ENCODE data around the gene ARHGAP21.
"Not testable (repeated sequence)": the region's sequence is repeated elsewhere in the genome, so short reads cannot be mapped to it uniquely, and the experiment has no call there.

The ARHGAP21 gene

DNA sequence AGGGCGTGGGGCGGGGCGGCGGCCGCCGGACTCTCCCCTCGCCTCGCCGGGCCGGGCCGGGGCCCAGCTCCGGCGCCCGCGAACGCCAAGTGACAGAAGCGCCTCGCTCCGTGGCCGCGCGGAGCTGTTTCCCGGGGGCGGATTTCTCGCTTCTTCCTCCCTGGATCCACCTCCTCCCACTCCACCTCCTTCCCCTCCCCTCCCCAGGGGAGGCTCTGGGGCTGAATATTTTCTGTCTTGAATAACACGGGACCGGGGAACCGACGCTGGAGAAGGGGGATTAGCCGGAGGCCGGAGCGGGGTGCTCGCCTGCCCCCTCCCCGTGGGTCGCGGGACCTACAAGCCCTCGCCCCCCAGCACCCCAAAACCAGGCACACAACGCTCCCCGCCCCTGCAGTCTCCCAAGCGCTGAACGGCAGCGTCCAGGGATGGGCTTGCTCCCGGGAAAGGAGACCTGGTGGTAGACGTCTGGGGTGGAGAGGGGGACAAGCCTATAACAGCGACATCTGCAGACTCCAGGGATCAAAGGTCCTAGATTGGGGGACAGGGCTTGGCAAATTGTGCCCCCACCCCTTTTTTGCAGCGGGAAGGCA, at the start of gene ARHGAP21:
ARHGAP21 (minus strand) TSS at position 100 of the 593 bp plus-strand sequence. CDS start 1,988 bp downstream, outside the sequence.
- DNase-seq = peak; percentile 56

DNA sequence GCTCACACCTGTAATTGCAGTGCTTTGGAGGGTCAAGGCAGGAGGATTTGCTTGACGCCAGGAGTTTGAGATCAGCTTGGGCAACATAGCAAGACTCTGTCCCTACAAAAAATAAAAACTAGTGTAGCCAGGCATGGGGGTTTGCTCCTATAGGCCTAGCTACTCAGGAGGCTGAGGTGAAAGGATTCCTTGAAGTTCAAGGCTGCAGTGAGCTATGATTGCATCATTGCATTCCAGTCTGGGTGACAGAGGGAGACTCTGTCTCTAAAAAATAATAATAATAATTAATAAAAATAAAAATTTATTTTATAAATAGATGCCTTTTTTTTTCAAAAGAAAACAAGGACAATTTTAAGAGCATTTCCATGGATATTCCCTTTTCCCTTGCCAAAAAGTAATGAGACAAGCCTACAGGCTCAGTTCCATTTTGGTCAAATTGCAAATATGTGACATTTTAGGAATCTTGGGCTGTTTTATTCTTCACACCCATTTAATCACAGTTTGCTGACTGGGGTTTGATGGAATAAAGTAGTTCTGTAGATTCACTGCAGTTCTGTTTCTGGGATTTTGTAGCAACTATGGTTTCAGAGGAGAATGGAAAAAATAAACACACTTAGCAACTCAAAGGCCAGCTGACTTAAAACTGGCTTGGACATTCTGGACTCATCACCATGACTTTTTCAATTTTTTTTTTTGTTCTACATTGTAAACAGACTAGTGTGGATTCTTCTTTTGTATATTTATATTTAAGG, 48.4 kb upstream of the ARHGAP21 start:
- no peak for DNase-seq

DNA sequence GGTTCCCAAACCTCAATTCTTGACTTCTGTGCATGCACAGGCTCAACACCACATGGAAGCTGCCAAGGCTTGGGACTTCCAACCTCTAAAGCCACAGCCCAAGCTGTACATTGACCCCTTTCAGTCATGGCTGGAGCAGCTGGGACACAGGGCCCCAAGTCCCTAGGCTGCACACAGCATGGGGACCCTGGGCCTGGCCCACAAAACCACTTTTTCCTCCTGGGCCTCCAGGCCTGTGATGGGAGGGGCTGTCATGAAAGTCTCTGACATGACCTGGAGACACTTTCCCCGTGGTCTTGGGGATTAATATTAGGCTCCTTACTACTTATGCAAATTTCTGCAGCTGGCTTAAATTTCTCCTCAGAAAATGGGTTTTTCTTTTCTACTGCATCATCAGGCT, 41.3 kb upstream of the ARHGAP21 start:
- DNase-seq = not testable (repeated sequence)

DNA sequence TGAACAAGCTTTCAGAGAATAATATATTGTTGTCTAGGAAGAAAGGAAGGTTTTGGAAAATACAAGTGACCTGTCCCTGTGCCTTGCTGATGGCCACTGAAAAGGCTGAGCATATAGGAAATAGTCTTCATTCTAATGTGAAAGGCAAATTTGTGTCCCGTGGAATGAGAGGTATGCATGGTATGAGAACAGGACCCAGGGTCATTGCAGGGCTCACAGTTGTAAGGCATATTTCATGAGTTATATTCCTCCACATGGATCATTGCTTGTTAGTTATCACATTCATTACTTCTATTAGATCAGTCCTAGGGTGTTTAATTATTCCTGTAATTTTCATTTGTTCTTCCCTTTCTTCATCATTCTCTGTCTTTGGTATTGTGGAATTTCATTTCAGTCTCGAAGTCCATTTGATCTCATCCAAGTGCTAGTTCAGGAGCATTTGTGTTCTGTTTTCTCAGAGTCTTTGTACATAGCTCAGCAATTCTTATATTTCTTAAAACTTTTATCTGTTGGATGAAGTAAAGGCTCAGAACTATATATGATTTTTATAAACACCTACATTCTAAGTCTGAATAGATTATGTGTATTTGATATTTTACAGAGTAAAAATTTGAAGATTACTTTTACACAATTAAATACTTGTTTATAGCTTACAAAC, 39.4 kb upstream of the ARHGAP21 start:
- DNase-seq = no peak

DNA sequence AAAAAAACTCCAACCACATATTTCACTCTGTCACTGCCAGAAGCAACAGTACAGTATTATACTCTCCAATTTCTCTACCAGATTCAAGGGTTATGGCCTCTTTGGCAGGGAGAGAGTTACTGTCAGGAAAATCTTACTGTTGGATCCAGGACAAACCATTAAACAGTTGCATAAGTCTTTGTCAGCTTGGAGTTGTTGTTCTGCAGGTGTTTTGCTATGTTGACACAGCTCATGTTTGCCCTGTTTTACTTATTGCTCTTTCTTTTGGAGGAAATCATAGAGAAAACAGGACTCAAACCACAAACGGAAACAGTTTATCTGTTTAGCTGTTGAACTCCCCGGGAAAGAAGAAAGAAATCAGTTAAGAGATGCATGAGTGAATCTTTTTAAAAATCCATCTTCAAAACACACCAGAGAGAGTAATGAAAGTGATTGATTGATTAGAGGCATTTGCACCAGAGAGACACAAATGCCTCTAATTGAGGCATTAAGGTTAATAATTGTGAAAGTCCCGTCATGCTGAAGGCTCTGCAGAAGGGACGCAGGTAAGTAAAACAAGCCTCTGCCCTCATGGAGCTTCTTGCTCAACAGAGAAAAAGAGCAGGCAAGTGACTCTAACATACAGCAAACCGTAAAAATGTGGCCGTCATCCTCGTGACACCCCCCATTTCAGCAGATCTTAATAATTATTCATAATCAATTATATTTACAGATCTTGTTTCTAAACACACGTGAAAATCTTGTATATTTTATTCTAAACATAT, 38.7 kb upstream of the ARHGAP21 start:
- no peak for DNase-seq

DNA sequence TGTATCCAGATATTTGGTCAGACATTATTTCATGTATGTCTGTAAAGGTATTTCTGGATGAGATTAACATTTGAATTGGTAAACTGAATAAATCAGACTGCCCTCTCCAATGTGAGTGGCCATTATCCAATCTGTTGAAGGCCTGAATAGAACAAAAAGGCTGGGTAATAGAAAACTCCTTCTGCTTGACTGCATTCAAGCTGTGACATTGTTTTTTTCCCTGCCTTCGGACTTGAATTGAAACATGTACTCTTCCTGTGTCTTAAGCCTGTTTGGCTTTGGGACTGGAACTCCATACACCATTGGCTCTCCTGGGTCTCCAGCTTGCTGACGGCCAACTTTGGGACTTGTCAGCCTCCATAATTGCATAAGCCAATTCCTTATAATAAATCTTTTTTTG, 36.0 kb upstream of the ARHGAP21 start:
- no peak for DNase-seq

DNA sequence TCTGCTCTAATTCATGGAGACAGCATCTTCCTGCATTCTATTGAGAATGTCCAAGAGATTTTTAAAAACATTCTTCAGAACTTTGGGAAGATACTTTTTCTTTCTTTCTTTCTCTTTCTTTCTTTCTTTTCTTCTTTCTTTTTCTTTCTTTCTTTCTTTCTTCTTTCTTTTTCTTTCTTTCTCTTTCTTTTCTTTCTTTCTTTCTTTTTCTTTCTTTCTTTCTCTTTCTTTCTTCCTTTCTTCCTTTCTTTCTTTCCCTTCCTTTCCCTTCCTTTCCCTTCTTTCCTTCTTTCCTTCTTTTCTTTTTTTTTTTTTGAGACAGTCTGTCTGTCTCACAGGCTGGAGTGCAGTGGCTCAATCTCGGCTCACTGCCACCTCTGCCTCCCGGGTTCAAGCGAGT, 34.6 kb upstream of the ARHGAP21 start:
- DNase-seq = not testable (repeated sequence)

DNA sequence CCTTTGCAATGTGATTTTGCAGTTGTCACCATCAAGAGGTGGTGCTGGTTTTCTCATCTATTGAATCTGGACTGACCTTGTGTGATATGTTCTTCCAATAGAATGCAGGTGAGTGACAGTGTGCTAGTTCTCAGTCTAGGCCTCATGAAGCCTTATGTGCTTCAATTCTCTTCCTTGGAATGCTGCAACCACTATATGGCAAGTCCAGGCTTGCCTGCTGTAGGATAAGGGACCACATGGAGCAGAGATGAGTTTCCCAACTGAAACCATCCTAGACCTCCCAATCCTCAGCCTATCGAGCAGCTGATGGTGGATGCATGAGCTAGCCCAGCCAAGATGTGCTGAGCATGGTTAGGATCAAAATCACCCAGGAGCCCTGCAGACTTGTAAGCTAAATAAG, 32.6 kb upstream of the ARHGAP21 start:
- no peak for DNase-seq

DNA sequence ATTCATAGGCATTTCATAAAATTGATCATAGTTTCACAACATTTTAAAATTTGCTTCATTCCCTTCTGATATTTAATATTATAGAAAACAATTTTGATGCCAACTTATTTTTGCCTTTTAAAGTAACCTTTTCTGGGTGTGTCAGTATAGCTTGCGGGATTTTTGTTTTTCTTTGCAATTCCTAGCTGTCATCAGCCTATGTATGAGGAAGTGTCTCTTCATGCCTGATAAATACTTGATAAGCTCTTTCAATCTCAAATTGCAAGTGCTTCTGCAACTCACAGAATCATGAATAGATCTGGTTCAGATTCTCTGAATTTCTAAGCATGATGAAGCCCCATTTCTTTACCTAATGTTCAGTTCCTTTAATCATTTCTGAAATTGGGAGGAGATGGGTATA, 28.0 kb upstream of the ARHGAP21 start:
- no peak for DNase-seq

DNA sequence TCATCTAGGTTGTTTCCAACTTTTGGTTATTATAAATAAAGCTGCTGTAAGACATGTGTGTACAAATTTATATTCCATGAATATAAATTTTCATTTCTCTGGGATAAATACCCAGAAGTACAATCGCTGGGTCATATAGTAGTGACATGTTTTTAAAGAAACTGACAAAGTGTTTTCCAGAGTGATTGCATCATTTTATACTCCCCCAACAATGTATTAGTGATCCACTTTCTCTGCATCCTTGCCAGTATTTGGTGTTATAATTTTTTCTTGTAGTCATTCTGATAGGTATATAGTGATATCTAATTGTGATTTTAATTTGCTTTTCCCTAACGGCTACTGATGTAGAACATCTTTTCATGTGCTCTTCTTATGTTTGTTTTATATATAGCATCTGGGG, 27.0 kb upstream of the ARHGAP21 start:
- DNase-seq = no peak

DNA sequence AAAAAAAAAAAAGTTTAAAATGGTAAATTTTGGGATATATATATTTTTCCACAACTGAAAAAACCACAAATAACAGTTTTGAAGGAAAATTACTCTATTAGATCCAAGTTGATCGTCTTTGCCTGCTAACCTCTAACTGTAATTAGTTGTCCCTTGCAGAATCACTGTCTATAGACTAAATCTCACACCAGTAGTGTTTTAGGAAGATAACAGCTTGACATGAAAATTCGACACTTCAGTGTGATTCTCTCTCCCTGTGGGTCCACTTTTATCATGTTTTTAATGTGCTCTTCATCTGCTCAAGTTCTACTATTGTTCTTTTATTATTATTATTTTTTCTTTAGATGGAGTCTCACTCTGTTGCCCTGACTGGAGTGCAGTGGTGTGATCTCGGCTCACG, 24.5 kb upstream of the ARHGAP21 start:
- no peak for DNase-seq

DNA sequence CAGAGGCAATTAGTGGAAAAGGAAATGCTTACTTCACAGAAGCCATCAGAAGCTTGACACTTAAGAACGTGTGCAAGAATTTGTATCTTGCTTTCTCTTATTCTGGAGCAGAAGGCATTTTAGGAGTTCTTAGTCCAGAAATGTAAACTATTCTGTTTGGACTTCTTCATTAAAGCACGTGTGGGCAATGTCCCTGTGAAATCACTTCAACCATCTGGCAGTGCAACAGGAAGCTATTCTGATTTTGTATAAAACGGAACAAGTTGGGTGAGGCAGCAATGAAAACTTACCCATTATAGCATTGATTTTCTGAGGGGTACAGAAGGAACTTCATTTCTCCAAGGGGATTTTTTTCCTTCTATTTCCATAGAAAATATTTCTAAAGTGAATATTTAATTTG, 21.3 kb upstream of the ARHGAP21 start:
- DNase-seq = no peak

DNA sequence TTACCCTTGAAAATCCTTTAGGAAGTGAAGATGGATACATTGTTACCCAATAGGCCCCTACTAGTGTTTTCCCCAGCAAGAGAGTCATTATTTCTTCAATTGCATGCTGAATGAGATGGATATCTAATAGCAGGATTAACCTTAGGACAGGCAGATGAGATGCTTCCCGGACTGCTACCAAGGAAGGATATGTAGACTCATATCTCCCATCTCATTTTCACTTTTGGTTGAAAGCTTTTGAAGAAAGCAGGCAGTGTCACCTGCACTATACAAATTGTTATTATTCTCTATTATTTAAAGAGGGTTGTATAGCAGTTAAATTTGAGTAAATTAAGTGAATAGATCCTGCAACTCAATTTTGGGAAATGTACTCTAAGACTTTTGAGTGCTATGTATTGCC, 17.0 kb upstream of the ARHGAP21 start:
- no peak for DNase-seq

DNA sequence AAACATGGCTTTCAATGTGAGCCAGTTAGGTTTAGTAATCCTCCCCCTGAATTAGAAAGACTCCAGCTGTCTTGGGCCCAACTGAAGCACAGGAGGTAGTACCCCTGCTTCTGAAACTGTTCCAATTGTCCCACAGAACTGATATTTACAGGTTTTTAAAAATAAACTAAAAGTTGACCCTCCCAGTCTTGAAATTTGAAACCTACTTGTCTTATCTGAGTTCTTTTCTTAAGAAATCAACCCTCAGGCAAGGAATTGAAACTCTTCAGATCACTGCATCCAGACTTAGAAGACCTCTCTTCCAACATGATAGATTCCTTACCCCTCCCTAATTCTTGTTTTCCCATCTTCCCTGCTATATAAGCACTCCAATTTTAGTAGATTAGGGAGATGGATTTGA, 13.3 kb upstream of the ARHGAP21 start:
- DNase-seq = no peak

DNA sequence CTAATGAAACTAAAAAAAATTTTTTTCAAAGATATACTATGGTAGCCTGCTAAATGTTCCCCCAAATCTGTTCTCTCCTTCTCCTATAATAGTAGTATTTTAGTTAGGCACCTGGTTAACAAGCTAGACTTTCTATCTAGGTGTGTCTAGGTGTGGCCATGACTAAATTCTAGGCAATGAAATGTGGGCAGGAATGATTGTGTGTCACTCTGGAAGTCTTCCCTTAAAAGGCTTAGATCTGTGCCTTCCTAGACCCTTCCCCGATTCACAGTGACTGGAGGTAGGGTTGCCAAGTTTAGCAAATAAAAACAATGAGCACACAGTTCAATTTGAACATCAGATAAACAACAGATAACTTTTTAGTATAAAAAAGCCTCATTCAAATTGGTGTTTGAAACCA, 8.3 kb upstream of the ARHGAP21 start:
- no peak for DNase-seq

DNA sequence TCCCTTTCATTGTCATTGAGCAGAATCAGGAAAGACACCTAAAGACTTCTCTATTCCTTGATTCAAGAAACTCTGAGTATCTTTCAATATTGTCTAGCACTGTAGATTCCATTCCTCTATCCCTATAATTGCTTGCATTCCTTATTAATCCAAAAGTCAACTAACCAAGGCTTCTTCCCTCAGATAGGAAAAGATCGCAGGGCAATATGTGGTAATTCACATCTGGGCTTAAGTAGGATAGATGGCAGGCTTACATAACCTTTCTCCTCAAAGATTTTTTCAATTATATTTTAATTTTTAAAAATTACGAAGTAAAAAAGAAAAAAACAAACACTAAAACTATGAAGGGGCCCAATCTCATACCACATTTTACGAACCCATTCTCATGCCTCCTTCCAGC, 7.1 kb upstream of the ARHGAP21 start:
- no peak for DNase-seq

DNA sequence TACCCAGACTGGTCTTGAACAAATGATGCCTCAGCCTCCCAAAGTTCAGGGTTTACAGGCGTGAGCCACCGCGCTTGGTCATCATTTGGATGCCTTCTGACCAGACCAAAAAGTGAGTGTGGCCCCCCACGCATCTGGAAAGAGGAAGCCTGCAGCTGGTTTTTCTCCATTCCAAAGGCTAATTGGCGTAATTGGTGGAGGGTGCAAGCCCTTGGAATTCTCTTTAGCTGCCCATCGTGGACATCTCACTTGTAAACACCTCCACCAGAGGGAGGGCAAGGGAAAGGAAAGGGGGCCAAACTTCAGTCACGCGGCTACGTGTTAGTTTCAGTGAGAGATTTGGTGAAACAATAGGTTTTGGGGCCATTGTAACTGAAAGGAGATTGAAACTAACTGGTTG, 4.1 kb upstream of the ARHGAP21 start:
- DNase-seq = no peak

DNA sequence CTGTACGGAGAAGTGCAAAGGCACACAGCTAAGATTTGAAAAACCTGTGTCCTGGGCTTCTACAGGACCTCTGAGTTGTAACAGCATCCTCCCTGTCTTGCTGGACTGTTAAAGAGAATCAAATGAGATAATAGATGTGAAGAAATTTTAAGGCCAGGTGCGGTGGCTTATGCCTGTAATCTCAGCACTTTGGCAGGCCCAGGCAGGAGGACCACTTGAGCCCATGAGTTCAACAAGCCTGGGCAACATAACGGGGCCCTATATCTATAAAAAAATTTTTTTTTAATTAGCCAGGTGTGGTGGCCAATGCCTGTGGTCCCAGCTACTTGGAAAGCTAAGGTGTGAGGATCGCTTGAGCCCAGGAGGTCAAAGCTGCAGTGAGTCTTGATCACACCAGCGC, 2.9 kb upstream of the ARHGAP21 start:
- DNase-seq = no peak

DNA sequence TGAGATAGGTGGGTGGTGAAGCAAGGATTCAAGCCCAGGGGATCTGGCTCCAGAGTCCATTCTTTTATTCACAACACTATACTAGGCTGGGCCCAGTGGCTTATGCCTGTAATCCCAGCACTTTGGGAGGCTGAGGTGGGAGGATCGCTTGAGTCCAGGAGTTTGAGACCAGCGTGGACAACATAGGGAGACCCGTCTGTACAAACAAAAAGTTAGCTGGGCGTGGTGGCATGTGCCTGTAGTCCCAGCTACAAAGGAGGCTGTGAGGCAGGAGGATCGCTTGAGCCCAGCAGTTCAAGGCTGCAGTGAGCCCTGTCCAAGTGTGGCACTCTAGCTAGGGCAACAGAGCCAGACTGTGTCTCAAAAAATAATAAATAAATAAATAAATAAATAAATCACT, 2.3 kb upstream of the ARHGAP21 start:
- DNase-seq = not testable (repeated sequence)

DNA sequence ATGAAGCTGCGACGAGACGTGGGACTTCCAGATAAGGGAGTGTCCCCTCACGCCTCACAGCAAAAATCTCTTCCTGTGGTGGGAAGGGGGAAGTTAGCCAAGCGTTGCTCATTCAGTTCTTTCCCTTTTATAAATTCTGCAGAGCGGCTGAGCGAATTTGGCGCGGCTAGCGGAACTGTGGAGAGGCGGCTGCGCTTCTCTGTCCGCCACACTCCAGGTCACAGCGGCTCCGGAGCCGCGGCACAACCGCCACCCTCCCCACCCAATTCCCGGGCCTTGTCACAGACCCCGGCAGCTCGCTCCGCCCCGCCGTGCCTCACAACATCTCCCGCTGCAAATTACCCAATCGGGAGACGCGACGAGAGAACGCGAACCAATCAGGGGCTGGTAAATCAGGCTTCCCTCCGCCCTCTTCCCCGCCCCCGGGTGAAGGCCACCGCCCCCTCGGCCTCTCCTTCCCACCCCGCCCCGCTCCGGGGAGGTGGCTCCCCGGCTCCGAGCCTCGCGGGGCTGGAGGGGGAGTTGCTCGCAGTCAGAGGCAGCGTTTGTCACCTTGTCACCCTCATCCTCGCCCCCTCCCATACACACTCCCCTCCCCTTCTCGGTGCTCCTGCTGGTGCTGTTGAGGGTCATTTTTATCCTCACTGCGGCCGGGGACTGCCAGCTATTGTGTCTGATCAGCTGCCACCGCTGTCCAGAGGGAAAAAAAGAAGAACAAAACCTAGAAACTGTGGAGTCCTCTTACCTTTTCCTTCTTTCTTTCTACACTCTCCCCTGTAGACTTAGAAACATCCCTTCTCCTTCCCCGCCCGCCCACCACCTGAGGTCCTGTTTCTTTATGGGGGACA, 918 bp upstream of the ARHGAP21 start:
- peak; percentile 89 for DNase-seq

DNA sequence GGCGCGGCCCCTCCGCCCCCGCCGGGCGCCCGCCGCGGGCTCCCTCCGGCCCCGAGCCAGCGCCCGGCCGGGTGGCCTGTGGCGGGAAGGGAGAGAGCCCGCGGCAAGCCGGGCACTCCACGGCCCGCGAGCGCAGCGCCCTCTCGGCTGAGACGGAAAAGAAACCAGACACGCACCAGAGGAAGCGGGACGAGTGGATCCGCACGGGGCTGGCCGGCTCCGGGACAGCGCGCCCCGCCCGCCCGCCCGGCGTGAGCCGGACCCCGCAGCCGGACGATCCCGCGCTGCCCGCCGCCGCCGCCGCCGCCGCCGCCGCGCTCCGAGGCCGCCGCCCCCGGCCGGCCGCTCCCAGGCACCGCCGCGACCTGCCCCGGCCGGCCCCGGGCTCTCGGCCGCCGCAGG, 300 bp downstream of the ARHGAP21 start:
- no peak for DNase-seq

DNA sequence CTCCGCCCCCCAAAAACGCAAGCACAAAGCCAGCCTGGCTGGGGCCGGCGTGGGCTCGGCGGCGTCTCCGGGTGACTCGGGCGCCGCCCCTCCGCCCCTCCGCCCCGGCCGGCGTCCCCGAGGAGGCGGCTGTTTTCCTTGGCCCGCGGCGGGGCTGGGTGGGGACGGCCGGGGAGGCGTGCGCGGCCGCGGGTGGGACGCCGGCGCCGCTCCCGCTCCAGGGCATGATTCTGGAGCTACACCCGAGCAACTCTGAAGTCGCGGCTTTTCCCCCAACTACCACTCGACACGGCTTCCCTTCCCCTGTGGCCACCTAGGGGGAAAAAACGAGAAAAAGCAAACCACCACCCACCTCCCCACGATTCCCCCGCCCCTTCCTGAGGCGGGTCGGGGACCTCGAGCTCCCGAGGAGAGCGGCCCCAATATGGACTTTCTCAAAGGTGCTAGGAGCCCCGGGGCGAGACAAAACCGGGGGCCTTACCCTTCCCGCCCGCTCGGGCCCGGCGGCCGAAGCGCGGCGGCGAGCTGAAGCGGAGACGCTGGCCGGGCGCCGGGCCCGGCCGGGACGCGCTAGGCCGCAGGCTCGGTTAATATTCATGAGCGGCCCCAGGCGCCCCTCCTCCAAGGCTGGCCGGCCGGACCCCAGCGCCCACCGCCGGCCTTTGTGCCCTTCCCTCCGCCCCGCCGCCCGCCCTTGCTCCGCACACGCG, 856 bp downstream of the ARHGAP21 start:
- peak; percentile 20 for DNase-seq

Measured in NCI-H1092 treated with DMSO at 0.1 percent for 48 hours (cell line).